ENCODE results near the gene ACAD8.
"Not testable (repeated sequence)": the region's sequence is repeated elsewhere in the genome, so short reads cannot be mapped to it uniquely, and the experiment has no call there.

ACAD8 gene

DNA sequence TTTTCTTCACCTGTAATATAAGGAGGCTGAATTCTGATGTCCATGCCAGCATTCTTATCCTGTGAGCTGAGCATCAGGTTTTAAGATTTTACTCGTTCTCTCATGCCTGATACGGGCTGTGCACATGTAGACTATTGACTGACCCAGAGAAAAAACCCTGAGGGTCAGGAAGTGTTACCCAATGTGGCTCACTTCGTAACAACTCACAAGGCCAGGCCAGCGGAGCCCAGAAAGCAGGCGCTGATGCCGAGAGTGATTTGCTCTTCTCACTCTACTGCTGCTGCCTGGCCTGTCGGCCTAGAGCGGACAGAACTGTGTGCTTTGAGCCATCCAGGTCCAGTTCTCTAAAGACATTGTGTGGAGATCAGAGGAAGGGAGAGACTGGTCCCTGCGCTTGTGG lies 11.0 kb upstream of the ACAD8 start:
- DNase-seq: no peak

DNA sequence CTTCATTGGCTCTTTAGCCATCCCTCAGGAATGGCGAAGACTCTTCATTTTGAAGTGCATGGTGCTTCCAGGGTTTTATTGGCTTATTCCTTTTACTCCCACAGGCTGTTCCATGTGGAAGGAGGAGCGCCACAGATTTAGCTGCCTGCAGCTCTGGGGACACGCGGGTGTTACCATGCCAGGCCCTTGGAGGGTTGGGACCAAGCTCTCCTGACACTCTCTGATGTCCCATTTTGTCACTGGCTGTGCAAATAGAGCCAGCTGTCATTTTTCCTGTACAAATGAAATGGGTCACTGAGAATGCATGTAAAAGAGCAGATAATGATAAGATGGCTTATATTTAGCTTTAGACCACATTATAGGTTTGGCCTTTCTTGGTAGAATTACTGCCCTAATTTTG lies 9.5 kb upstream of the ACAD8 start:
- DNase-seq: no peak

DNA sequence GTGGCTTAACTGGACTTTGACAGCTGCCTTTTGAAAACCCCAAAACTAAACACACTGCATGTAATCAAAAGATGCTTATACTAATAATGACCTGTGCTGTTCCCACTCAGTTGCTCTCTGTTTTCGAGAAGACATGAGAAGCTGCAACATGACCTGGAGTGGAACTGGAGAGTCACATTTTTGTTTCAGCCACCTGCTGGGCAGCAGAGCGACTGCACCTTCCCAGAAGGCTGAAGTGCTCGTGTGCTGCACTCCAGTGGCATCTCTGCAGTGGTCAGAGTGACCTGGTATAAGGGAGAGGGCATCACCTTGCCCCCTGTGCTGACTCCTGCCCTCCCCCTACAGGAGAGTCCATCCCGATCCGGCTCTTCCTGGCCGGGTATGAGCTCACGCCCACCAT lies 8.8 kb upstream of the ACAD8 start:
- no peak for DNase-seq

DNA sequence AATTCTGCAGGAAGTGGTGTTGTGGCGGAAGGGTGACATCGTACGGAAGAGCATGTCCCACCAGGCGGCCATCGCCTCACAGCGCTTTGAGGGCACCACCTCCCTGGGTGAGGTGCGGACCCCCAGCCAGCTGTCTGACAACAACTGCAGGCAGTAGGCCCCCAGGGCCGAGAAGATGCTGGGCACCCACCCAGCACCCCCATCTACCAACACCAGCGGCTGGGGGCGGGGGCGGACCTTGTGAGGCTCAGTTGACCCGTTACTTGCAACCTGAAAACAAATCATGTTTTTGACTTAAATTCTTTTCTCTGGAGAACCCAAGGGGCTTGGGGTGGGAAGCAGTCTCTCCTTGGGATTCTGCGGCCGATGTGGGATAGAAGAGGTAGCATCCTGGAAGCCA lies 7.9 kb upstream of the ACAD8 start:
- DNase-seq: no peak

DNA sequence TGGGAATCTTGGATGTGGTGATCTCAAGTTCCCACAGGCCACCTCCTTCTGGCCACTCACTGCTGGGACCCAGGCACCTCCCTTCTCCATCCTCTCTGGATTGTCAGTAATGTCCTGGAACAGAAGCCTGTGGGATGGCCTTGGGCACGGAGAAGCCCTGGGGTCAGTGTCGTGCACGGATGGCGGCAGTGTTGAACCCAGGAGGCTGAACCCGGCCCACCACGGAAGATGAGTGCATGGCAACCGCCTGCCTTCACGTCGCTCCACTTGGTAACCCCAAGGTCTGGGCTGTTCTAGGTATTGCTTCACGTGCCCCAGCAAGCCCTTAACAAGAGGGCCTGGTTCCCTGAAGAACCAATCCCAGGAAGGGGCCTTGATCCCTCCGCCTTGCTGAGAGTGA lies 7.3 kb upstream of the ACAD8 start:
- DNase-seq: no peak

DNA sequence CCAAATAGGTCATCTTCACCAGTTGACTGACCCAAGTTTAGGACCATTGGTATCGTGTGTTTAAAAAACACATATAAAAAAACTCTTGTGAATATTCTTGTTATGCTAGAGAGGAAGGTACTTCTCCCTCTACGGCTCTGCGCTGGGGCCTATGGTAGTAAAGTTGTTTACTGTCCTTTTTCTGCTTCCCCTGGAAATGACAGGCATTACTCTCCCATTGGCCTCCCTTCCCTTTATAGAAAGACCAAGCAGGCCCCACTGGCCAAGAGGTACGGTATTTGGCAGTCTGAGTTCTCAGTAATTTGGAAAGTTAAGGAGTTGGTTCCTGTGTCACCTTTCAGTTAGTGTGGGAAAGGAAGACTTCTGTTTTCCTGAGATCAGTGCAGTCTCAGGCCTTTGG lies 6.7 kb upstream of the ACAD8 start:
- DNase-seq: no peak

DNA sequence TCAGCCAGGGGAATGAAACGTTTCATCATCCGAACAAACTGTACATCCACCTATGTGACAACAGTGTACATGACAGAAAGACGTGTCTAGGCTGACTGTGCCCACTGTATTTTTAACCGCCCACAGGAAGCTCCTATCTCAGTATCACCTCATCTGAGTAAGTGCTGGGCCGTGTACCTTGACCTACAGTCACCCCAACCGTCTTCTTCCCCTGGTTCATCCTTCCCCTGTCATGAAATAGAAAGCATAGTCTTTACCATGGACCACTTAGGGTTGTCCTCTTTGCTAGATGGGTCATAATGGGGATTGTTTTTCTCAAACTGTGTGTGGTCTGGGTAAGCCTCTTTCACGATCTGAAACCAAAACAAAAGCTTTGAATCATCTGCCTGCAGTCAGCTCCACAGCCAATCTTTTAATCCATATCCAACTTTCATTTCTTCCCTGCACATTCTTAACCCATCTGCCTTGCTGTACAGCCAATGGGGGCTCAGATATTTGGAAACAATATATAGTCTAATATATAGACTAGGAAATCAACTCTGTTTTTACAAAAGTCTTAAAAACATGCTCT lies 4.4 kb upstream of the ACAD8 start:
- DNase-seq: no peak

DNA sequence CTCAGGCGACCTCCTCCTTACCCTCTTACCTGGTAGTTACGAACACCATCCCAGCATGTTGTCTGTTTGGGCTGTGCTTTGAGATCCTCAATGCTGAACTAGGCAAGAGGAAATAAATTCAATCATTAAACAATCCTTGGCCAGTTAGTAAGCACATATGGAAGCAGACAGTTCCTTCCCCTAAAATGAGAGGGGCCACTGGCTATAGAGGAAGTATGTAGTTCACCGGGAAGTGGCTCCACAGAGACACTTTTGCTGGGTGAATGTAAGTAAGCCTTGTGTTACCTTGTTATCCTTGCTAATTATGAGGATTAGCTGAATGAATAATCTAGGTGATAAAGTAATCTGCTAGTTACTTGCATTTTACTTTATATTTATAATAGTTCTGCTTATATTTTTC lies 3.1 kb upstream of the ACAD8 start:
- DNase-seq: no peak

DNA sequence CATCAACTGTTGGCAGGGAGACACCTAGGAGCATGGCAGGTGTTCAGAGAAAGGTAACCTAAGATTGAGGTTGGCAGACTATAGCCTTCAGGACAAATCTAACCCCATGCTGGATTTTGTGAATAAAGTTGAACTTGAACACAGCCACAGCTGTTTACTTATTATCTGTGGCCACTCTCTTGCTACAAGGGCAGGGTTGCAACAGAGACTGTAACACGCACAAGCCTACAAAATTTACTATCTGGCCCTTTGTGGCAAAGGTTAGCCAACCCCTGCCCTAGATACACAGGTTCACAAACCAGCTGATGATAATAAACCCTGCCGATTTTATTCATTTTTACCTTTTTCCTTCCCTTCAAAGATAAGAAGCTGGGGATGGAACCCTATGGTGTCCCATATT lies 2.7 kb upstream of the ACAD8 start:
- DNase-seq: no peak

DNA sequence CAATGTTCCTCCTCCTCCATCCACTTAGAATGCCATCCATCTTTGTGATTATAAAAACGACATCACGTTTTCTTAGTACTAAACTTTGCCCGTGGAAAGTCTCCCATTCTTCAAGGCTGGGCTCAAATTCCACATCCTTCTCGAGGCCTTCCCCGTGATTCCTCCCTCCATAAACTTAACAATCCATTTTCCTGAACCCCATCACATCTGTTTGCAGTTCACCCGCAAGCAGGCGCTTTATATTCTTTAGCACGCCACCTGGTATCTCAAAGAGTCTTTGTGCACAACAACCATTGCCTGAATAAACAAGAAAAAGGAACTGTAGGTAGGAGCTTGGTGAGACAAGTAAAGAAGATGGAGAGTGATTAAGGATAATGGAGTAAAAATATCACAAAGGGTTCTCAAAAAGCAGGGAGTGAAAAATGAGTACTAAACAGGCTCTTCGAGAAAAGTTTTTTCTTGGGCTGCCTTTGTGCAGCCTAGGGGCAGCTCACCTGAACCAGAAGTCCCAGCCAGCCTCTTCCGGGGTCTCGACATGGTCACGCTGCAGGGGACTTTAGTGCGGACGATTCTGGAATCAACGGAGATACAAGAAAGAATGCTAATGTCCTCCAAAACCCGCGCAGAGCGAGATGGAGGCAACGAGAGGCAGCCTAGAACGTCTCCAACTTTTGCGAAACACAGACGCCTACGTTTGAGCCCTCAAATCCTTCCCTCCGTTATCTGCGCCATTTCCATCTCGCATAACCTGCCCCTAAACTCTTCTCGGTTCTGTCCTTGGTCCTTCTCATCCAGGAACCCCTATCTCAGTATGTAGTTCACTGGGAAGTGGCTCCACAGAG lies 801 bp upstream of the ACAD8 start:
- DNase-seq: peak; percentile 35

DNA sequence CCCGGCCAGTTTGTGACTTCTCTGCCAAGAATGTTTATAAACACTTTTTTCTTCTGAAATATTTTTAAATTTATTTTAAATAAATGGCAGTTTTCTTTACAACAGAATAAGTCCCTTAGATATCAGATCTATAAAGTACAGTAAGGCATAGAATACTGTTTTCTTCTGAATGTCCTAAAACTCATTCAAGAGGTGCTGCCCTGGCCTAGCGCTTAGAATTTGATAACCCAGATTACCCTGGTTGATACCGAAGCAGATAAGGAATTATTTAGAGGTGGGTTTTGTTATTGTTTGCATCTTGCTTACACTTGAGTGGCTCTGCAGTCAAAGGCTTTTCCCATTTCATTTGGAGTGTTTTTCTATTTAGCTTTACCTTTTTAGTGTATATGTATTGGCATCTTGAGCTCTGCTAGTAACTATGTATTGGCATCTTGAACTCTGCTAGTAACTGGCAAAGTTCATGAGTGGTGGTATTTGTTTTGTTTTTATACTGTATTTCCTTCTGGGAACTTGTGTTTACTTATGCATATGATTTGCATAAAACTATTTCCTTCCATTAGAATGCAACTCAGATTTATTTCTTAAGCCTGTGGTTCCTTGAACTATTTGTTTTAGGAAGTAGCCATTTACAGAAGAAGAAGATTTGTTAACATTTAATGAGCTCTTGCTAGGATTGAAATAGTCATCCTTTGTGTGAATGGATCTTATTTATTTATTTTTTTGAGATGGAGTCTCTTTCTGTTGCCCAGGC lies 1.2 kb downstream of the ACAD8 start:
- DNase-seq: no peak

DNA sequence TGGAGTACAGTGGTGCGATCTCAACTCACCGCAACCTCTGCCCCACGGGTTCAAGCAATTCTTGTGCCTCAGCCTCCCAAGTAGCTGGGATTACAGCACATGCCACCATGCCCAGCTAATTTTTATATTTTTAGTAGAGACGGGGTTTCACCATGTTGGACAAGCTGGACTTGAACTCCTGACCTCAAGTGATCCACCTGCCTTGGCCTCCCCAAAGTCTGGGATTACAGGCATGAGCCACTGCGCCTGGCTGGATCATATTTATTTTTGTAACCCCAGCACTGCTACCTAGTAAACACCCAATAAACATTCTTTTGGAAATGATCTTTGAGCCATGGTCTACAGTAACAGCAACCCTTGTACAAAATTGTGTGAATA lies 1.8 kb downstream of the ACAD8 start:
- not testable (repeated sequence) for DNase-seq

DNA sequence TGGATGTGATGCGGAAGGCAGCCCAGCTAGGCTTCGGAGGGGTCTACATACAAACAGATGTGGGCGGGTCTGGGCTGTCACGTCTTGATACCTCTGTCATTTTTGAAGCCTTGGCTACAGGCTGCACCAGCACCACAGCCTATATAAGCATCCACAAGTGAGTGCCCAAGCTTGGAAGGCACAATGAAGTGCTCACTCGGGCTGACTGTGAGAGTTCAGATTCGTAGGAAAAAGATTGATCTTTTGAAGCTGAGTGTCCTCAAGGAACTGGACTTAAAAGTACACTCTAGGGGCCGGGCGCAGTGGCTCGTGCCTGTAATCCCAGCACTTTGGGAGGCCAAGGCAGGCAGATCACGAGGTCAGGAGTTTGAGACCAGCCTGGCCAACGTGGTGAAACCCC lies 3.7 kb downstream of the ACAD8 start:
- DNase-seq: no peak

DNA sequence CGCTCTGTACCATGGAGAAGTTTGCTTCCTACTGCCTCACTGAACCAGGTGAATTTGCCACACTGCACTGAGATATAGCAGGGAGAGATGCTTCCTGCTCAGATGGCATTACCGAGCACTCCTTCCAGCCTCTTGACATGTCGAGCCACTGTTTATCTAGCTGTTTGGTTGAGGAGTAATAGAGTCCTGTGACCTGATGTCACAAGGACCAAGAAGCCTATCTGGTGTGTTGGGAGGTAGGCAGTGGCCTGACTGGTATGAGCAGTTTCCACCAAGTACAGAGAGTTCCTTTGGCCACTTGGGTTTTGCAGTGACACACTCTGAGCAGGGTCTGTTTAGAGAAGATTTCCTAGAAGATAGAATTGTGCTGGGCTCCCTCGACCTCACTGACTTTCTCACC lies 5.2 kb downstream of the ACAD8 start:
- no peak for DNase-seq

DNA sequence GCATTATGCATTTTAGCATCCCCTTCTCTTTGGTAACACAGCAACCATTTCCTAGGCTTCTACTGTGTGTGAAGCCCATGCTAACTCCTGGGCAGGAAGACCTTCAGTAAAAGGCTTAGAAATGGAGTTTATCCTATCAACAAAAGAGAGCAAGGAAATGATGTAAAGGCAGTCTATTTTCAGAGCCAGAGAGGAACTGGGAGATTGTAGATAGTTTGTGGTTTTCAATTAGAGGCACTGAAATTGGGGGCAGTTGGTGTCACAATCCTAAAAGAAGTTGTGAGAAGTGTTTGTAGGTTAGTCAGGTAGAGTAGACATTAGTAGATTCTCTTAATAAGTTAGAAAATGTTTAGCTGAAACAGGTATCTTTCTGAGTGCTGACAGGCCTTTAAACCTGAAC lies 7.1 kb downstream of the ACAD8 start:
- no peak for DNase-seq

DNA sequence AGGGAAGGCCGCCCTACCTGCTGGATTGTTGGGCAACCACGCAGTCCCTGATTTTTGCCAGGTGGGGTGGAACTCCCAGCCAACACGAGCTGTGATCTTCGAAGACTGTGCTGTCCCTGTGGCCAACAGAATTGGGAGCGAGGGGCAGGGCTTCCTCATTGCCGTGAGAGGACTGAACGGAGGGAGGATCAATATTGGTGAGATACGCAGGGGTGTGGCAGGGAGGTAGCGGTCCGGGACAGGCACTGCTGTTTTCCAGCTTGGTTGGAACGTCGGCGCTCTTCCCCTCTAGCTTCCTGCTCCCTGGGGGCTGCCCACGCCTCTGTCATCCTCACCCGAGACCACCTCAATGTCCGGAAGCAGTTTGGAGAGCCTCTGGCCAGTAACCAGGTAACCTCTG lies 7.6 kb downstream of the ACAD8 start:
- no peak for DNase-seq

DNA sequence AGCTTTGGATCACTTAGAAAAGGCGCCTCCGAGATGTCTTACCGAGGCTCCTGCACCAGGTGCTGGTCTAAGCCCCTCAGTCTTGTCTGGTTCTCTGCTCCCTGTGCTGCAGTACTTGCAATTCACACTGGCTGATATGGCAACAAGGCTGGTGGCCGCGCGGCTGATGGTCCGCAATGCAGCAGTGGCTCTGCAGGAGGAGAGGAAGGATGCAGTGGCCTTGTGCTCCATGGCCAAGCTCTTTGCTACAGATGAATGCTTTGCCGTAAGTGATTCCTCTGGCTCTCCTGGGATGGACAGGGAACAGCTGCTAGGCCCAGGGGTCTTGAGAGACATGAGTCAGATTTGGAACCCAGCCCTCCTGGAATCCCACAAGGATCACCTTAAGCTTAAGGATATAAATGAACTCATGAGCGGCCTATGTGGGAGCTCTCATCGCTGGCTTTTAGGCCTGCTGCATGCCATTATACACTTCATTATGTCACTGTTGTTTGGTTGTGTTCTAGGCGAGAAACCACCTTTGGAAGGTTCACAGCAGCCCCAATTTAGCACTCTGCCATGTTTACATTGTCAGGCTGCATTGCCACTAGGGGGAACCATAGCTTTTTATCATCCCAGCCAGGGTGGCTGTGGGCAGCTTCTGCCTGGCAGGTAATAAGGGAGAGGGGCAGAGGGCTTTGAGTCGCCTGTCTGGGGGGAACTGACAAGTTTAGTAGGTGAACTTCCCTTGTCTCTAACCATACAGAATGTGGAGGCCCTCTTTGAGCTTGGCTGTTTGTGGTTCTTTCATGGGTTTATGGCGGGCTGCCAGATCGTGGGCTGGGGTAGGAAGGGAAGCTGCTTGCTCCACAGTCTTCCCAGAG lies 8.5 kb downstream of the ACAD8 start:
- peak; percentile 38 for DNase-seq

DNA sequence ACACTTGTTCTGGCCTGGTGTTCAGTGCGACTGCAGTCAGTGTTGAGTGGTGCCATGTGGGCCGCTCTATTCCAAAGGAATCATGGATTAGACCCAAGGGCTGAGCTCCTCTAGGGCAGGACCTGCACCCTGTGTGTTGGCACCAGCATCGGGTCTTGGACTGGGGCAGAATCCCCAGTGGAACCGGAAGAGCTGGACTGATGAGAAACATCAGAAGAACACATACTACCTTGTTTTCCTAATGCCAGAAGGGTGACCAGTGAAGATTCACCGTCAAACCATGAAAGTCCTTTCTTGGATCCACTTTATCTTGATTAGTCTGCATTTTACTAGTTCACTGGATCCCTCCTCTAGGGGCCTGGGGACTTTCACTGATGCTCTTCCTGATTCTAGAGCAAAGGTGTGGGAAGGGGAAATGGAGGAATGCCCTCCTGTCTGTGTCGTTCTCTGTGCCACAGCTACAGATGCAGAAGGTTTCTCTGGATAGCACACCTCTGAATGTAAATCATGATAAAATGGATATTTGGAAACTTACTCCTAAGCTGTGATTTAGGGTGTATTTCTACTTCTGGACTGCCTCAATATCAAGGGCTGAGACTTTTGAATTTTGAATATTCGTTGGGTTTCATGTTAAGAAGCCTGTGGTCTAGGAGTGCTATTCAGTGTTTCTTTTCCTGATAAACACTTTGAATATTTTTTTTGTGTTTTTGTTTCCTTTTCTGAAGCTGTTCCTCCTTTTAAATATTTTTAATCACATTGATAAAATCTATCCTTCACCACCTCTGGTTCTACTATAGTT lies 11.8 kb downstream of the ACAD8 start:
- no peak for DNase-seq

DNA sequence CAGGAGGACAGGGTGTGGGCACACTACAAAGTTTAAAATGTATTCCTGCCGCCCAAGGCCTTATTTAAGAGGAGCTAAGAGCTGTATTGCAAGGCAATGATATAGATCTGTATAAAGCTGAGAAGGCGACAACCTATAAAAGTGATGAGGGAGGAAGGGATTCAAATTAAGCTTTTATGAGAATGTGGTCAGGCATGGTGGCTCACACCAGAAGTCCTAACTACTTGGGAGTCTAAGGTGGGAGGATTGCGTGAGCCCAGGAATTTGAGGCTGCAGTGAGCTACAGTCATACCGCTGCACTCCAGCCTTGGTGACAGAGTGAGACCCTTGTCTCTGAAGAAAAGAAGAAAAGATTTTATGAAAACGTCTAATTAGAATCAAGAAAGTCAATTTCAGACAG lies 13.1 kb downstream of the ACAD8 start:
- no peak for DNase-seq

DNA sequence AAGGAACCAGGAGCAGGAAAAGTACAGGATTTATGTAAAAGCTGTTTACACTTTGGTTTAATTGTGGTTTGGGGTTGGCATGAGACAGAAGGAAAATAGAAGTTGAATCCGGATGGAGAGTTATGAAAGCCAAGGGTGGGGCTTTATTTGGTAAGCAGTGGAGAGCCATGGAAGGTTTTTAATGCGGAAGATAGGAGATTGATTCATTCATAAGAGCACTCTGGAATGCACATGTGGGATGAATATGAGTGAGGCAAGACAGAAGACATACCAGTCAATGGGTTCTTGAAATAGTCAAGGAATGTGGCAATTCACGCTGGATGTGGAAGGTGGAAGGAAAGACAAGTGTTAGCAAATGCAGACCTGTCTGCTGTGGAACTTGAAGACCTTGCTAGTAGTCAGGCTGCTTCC lies 13.5 kb downstream of the ACAD8 start:
- DNase-seq: no peak

DNA sequence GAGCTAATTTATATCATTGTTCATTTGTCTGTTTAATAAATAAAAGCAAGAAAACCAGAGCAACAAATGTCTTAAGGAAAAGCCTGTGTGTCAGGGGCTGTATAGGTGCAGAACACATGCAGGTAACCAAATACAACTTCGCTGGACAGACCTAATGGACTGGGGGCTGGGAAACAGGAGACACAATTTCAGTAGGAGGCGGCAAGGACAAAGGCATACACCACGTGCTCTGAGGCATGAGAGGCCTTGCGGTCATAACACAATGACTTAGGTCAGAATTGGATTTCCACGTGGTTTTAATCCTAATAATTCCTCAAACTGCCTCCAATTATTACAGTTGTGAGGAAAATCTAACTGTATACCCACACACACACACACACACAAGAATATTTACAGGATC lies 14.1 kb downstream of the ACAD8 start:
- no peak for DNase-seq

DNA sequence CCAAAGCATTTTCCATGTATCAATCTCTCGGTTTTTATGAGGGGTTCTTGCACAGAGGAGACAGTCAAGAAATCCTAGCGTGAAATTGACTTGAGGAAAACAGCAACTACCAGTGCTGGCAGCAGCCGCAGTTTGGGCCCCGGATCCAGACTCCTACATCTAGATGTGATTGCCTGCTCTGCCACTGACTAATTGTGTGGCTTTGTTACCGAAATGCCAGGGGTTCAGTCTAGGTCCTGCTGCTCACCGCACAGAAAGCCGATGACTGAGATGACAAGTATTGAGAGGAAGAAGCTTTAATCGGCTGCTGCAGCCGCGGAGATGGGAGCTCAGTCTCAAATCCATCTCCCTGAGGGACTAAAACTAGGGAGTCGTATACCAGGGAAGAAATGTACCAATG lies 14.6 kb downstream of the ACAD8 start:
- DNase-seq: no peak
